Transverse colon (tissue), 4 donors: ENCODE results near the gene RAE1. TPM values are rescaled to one million over a fixed set of nuclear protein-coding genes. Genes with fewer than 3 reads are reported as not detected.

Experiments used
- DNase-seq: peaks from one replicate; pipeline ENCODE4 v3.0.0-alpha.2; 2019
- H3K27ac ChIP-seq, 4 donors: fragments of 200-600 bp; sonication (generic); 2 replicates each; pipeline ENCODE4 v1.5.1; 2016 to 2018; ENCODE audit warnings: inconsistent platforms in 4 of 4
- H3K27me3 ChIP-seq: fragments of 200-600 bp; sonication (generic); 2 replicates; pipeline ENCODE4 v1.5.1; 2017; ENCODE audit warnings: inconsistent platforms
- H3K36me3 ChIP-seq, 4 donors: fragments of 200-600 bp; sonication (generic); 2 replicates each; pipeline ENCODE4 v1.5.1; 2017 to 2019; ENCODE audit warnings: inconsistent platforms in 4 of 4
- H3K4me1 ChIP-seq, 4 donors: fragments of 200-600 bp; sonication (generic); 2 replicates each; pipeline ENCODE4 v1.5.1; 2017 to 2020; ENCODE audit warnings: inconsistent platforms in 4 of 4
- H3K4me3 ChIP-seq, 4 donors: fragments of 200-600 bp; sonication (generic); 1 replicate in 1 of 4; 2 replicates in 3 of 4; pipeline versions ENCODE4 v1.5.1 to v1.6.1; 2017 to 2019; ENCODE audit warnings: inconsistent platforms in 4 of 4
- H3K9me3 ChIP-seq, 2 donors: fragments of 200-600 bp; sonication (generic); 2 replicates each; pipeline ENCODE4 v1.5.1; 2017 to 2019; ENCODE audit warnings: inconsistent platforms in 2 of 2
- CTCF ChIP-seq, 5 experiments: fragments of 200-600 bp in 3 of 5; fragments of 450-650 bp in 2 of 5; sonication (generic) in 3 of 5; IDR thresholded peaks; 1 replicate in 2 of 5; 2 replicates in 3 of 5; pipeline ENCODE4 v1.5.1; 2016 to 2017; ENCODE audit warnings: antibody characterized with exemption in 5 of 5, inconsistent platforms in 3 of 5, mild to moderate bottlenecking in 2 of 5, moderate library complexity in 1 of 5
- EP300 ChIP-seq: sonication (generic); formaldehyde crosslinking; IDR thresholded peaks from one replicate; pipeline ENCODE4 v1.6.1; 2017; ENCODE audit warnings: antibody characterized with exemption, low read depth
- POLR2A ChIP-seq: fragments of 450-650 bp; IDR thresholded peaks from one replicate; pipeline ENCODE4 v1.6.1; 2016; ENCODE audit warnings: antibody characterized with exemption, mild to moderate bottlenecking, moderate library complexity
- POLR2AphosphoS5 ChIP-seq, 3 donors: sonication (generic); formaldehyde crosslinking; IDR thresholded peaks; one replicate each; pipeline ENCODE4 v1.6.1; 2016; ENCODE audit warnings: antibody characterized with exemption in 3 of 3
- WGBS, 2 donors: methylation state at CpG; one replicate each; pipeline ENCODE4 v1.1.5; 2018; ENCODE audit warnings: low coverage in 1 of 2; 5-methylcytosine and 5-hydroxymethylcytosine counted together
- in situ Hi-C, 4 donors: fragments of 200-750 bp; cut with MboI; loops; one replicate each; pipeline versions ENCODE4 v1.15.0 to v1.15.1; 2017; ENCODE audit warnings: low sequenced_read_pairs in 3 of 4, low pct_ligation_motif_present in 1 of 4, low pct_unique_long_range_greater_than_20kb in 1 of 4
- intact Hi-C: fragments of 100-400 bp; cut with DNase I; formaldehyde crosslinking; loops from one replicate; pipeline ENCODE4 v1.15.1; 2023; ENCODE audit warnings: low total_unique reads
- total RNA-seq, 4 donors: library from RNA; depleted of rRNA; stranded (reverse); fragments of >200 nt; gene quantifications; one replicate each; pipeline ENCODE4 v1.1.0, GENCODE V29; 2016

The RAE1 gene
- total RNA-seq, 4 donors from 2014 or later: 5.6 to 29.9 (median 15.2) TPM

- peaks cover 0 to 24% (median 9%) of the 10 kb centered on the region in 4 donors for H3K36me3 ChIP-seq
- 93 to 95% methylated on average over 5 to 29 of the region's 29 CpGs for WGBS, 2 donors
These were observed 56.5 kb downstream of the RAE1 start for GRCh38 chr20:57407541-57407956.

GRCh38 chr20:57408131-57408530 lies 57.1 kb downstream of the RAE1 start:
- Histone ChIP-seq H3K27ac (peak overlapping the region; percentile 10 to 62 (median 48)), H3K27me3 (no peaks in the 10 kb centered on the region), H3K36me3 (peaks cover 0 to 24% (median 7%) of the 10 kb centered on the region in 4 donors), H3K4me1 (peaks cover 0 to 8% (median 4%) of the 10 kb centered on the region in 4 donors), H3K4me3 (no peak overlapping the region), H3K9me3 (no peaks in the 10 kb centered on the region)
- 70% methylated on average over 13 of the region's 13 CpGs; no CpG with 5 or more reads in 1 of the 2 donors for WGBS, 2 donors
- TF ChIP-seq CTCF (IDR thresholded peaks at IDR 0.05): no peak
- no peak for TF ChIP-seq POLR2A
- no peak for TF ChIP-seq POLR2AphosphoS5 (IDR thresholded peaks at IDR 0.05)
- TF ChIP-seq EP300: no peak
- no peak for DNase-seq
- intact Hi-C loops: no loop called here
- in situ Hi-C loops: no loop called here

More at GRCh38 chr20:57407541-57407956, 56.5 kb downstream of the RAE1 start:
- no peak overlapping the region for H3K4me3 ChIP-seq
- peak overlapping the region in 2 of 4 donors; percentile 62 for H3K27ac ChIP-seq
- no peaks in the 10 kb centered on the region for H3K9me3 ChIP-seq
- in situ Hi-C loops (no loop called here), intact Hi-C loops (no loop called here)
- peaks cover 0 to 12% (median 7%) of the 10 kb centered on the region in 4 donors for H3K4me1 ChIP-seq
- TF ChIP-seq POLR2AphosphoS5 (IDR thresholded peaks at IDR 0.05) (no peak), EP300 (no peak), CTCF (IDR thresholded peaks at IDR 0.05) (no peak), POLR2A (no peak)
- no peak for DNase-seq
- H3K27me3 ChIP-seq: no peaks in the 10 kb centered on the region

GRCh38 chr20:57408536-57409233 lies 57.6 kb downstream of the RAE1 start:
- Histone ChIP-seq H3K27ac (peak overlapping the region; percentile 10 to 62 (median 48)), H3K36me3 (peaks cover 0 to 24% (median 7%) of the 10 kb centered on the region in 4 donors), H3K9me3 (no peaks in the 10 kb centered on the region), H3K4me3 (no peak overlapping the region), H3K27me3 (no peaks in the 10 kb centered on the region), H3K4me1 (peaks cover 0 to 8% (median 3%) of the 10 kb centered on the region in 4 donors)
- TF ChIP-seq EP300 (no peak), POLR2AphosphoS5 (IDR thresholded peaks at IDR 0.05) (no peak), POLR2A (no peak)
- intact Hi-C loops (no loop called here), in situ Hi-C loops (no loop called here)
- no peak for DNase-seq
- WGBS, 2 donors: 82% methylated on average over 29 of the region's 29 CpGs; no CpG with 5 or more reads in 1 of the 2 donors

GRCh38 chr20:57409316-57409671 lies 58.2 kb downstream of the RAE1 start:
- intact Hi-C loops: no loop called here
- H3K36me3 ChIP-seq: peaks cover 0 to 24% (median 7%) of the 10 kb centered on the region in 4 donors
- H3K27me3 ChIP-seq: no peaks in the 10 kb centered on the region
- WGBS, 2 donors: 80% methylated on average over 1 to 16 of the region's 16 CpGs
- peaks cover 0 to 3% (median under 1%) of the 10 kb centered on the region in 4 donors for H3K4me1 ChIP-seq
- no peaks in the 10 kb centered on the region for H3K9me3 ChIP-seq
- in situ Hi-C loops: no loop called here
- TF ChIP-seq EP300: no peak
- no peak overlapping the region for H3K4me3 ChIP-seq
- H3K27ac ChIP-seq: peak overlapping the region in 3 of 4 donors; percentile 33 to 62 (median 62)
- DNase-seq: no peak

- Histone ChIP-seq H3K4me1 (peaks cover 0 to 3% (median 0%) of the 10 kb centered on the region in 4 donors), H3K27ac (peak overlapping the region in 3 of 4 donors; percentile 33 to 62 (median 62)), H3K27me3 (no peaks in the 10 kb centered on the region), H3K4me3 (no peak overlapping the region), H3K9me3 (no peaks in the 10 kb centered on the region), H3K36me3 (peaks cover 0 to 24% (median 7%) of the 10 kb centered on the region in 4 donors)
- DNase-seq: no peak
- in situ Hi-C loops (no loop called here), intact Hi-C loops (no loop called here)
- 73% methylated on average over 14 of the region's 14 CpGs; no CpG with 5 or more reads in 1 of the 2 donors for WGBS, 2 donors
- TF ChIP-seq EP300 (no peak), POLR2A (no peak), POLR2AphosphoS5 (IDR thresholded peaks at IDR 0.05) (no peak)
These were observed 58.8 kb downstream of the RAE1 start for GRCh38 chr20:57409672-57410397.
